MM.1S (cell line): ENCODE results near the gene ADISSP.

Experiments used
- DNase-seq: peaks from one replicate; pipeline ENCODE4 v3.0.0-alpha.2; 2015
- H2AFZ ChIP-seq: fragments of 300-600 bp; sonication (generic); 2 replicates; pipeline ENCODE4 v1.6.0; 2016; ENCODE audit warnings: antibody characterized with exemption, low read length
- H3F3A ChIP-seq: fragments of 300-600 bp; sonication (generic); 2 replicates; pipeline ENCODE4 v1.6.1; 2016; ENCODE audit warnings: mild to moderate bottlenecking, antibody characterized with exemption, low read length, moderate library complexity, mixed read lengths; ENCODE audit not compliant: insufficient read depth
- H3K27ac ChIP-seq: fragments of 300-600 bp; sonication (generic); 2 replicates; pipeline ENCODE4 v1.5.1; 2016; ENCODE audit warnings: mild to moderate bottlenecking, low read length
- H3K27me3 ChIP-seq: fragments of 300-600 bp; sonication (generic); replicated peaks from 2 replicates; pipeline ENCODE4 v1.6.0; 2016; ENCODE audit warnings: low read length; ENCODE audit not compliant: insufficient read depth
- H3K36me3 ChIP-seq: fragments of 300-600 bp; sonication (generic); replicated peaks from 2 replicates; pipeline ENCODE4 v1.6.1; 2016; ENCODE audit warnings: mild to moderate bottlenecking, low read length, mixed read lengths; ENCODE audit not compliant: insufficient read depth
- H3K4me1 ChIP-seq: fragments of 300-600 bp; sonication (generic); 2 replicates; pipeline ENCODE4 v1.6.1; 2016; ENCODE audit warnings: low read length, mixed read lengths
- H3K4me2 ChIP-seq: fragments of 300-600 bp; sonication (generic); 2 replicates; pipeline ENCODE4 v1.6.0; 2016; ENCODE audit warnings: low read depth, low read length
- H3K4me3 ChIP-seq: fragments of 300-600 bp; sonication (generic); 2 replicates; pipeline ENCODE4 v1.5.1; 2016; ENCODE audit warnings: low read length, mixed read lengths
- H3K79me2 ChIP-seq: fragments of 300-600 bp; sonication (generic); 2 replicates; pipeline ENCODE4 v1.6.1; 2016; ENCODE audit warnings: mixed run types, low read length, mixed read lengths
- H3K9ac ChIP-seq: fragments of 300-600 bp; sonication (generic); 2 replicates; pipeline ENCODE4 v1.6.1; 2016; ENCODE audit warnings: low read length, mixed read lengths
- H3K9me2 ChIP-seq: fragments of 300-600 bp; sonication (generic); replicated peaks from 2 replicates; pipeline ENCODE4 v1.6.1; 2016; ENCODE audit warnings: mild to moderate bottlenecking, low read length, mixed read lengths; ENCODE audit not compliant: insufficient read depth
- H3K9me3 ChIP-seq: fragments of 300-600 bp; sonication (generic); replicated peaks from 2 replicates; pipeline ENCODE4 v1.6.1; 2016; ENCODE audit warnings: mild to moderate bottlenecking, low read length, mixed read lengths; ENCODE audit not compliant: insufficient read depth
- H4K20me1 ChIP-seq: fragments of 300-600 bp; sonication (generic); 2 replicates; pipeline ENCODE4 v1.6.1; 2016; ENCODE audit warnings: mild to moderate bottlenecking, low read length, moderate library complexity, mixed read lengths; ENCODE audit not compliant: insufficient read depth
- CTCF ChIP-seq: fragments of 300-600 bp; sonication (generic); IDR thresholded peaks from 2 replicates; pipeline ENCODE4 v1.5.1; 2016; ENCODE audit warnings: antibody characterized with exemption, low read length, mixed read lengths
- EZH2 ChIP-seq: fragments of 300-600 bp; sonication (generic); optimal IDR thresholded peaks from 2 replicates; pipeline ENCODE3; 2017; ENCODE audit warnings: low read depth, mild to moderate bottlenecking, antibody characterized with exemption, low read length, mixed read lengths
- EZH2phosphoT487 ChIP-seq: fragments of 300-600 bp; sonication (generic); IDR thresholded peaks from 2 replicates; pipeline ENCODE4 v1.6.1; 2018; ENCODE audit warnings: antibody characterized with exemption, low read length

The ADISSP gene

GRCh38 chr20:3716195-3716834 is 51.2 kb downstream of the ADISSP start:
- Histone ChIP-seq H3K79me2 (no peaks in the 10 kb centered on the region), H3K9me3 (no peaks in the 10 kb centered on the region), H2AFZ (no peak overlapping the region), H3K9ac (no peak overlapping the region), H3K27me3 (no peaks in the 10 kb centered on the region), H4K20me1 (no peaks in the 10 kb centered on the region), H3K4me1 (peaks cover 24% of the 10 kb centered on the region), H3K4me2 (no peak overlapping the region), H3K4me3 (no peak overlapping the region), H3K9me2 (no peaks in the 10 kb centered on the region), H3K27ac (no peak overlapping the region), H3K36me3 (no peaks in the 10 kb centered on the region), H3F3A (peaks cover 3% of the 10 kb centered on the region; the same call in 1 of the 2 replicates)
- TF ChIP-seq EZH2: no peak
- peak; percentile 65 for TF ChIP-seq CTCF
- TF ChIP-seq EZH2phosphoT487: no peak
- DNase-seq: peak; percentile 21

GRCh38 chr20:3714092-3714491 is 53.5 kb downstream of the ADISSP start:
- H3K4me1 ChIP-seq: peaks cover 12% of the 10 kb centered on the region
- H3K9ac ChIP-seq: no peak overlapping the region
- no peak overlapping the region for H3K27ac ChIP-seq
- no peak overlapping the region for H3K4me3 ChIP-seq
- no peaks in the 10 kb centered on the region for H3K9me3 ChIP-seq
- H3K9me2 ChIP-seq: no peaks in the 10 kb centered on the region
- H3K4me2 ChIP-seq: 0 out of 2 replicates have a peak overlapping the region, but pooled peaks have one; percentile 31
- DNase-seq: peak; percentile 37
- no peaks in the 10 kb centered on the region for H3K36me3 ChIP-seq
- peak overlapping the region; percentile 8; the same call in 1 of the 2 replicates for H2AFZ ChIP-seq
- TF ChIP-seq EZH2 (no peak), EZH2phosphoT487 (no peak), CTCF (no peak)
- peaks cover 3% of the 10 kb centered on the region; the same call in 1 of the 2 replicates for H3F3A ChIP-seq
- no peaks in the 10 kb centered on the region for H3K79me2 ChIP-seq
- H3K27me3 ChIP-seq: no peaks in the 10 kb centered on the region
- no peaks in the 10 kb centered on the region for H4K20me1 ChIP-seq

GRCh38 chr20:3712279-3712873 is 55.2 kb downstream of the ADISSP start, which contains the start of gene SIGLEC1:
TSS of gene SIGLEC1 (minus strand) at chr20:3712600. CDS start at chr20:3707128, 5,472 bp downstream.
- Histone ChIP-seq H3K9ac (no peak within 1 kb of the TSS), H2AFZ (no peak within 1 kb of the TSS), H3K9me2 (no peaks in the 10 kb centered on the region), H3K4me3 (no peak within 1 kb of the TSS), H3K27ac (no peak within 1 kb of the TSS), H4K20me1 (no peaks in the 10 kb centered on the region), H3K27me3 (no peaks in the 10 kb centered on the region), H3K4me1 (peaks cover 12% of the 10 kb centered on the region), H3K4me2 (no peak within 1 kb of the TSS), H3K79me2 (no peaks in the 10 kb centered on the region), H3F3A (peaks cover 3% of the 10 kb centered on the region; the same call in 1 of the 2 replicates), H3K36me3 (no peaks in the 10 kb centered on the region), H3K9me3 (no peaks in the 10 kb centered on the region)
- no peak for TF ChIP-seq EZH2
- no peak for DNase-seq
